Kidney epithelial cell (primary cell): ENCODE results near the gene CNN1. TPM values are rescaled to one million over a fixed set of nuclear protein-coding genes. Genes with fewer than 3 reads are reported as not detected.

Experiments used
- DNase-seq: peaks from one replicate; pipeline ENCODE4 v3.0.0-alpha.2; 2010; ENCODE audit warnings: low read depth
- H3K27me3 ChIP-seq: 2 replicates; pipeline ENCODE4 v1.6.0; 2011; ENCODE audit warnings: low read length; ENCODE audit not compliant: control insufficient read depth, insufficient read depth
- H3K36me3 ChIP-seq: 2 replicates; pipeline ENCODE4 v1.5.1; 2011; ENCODE audit warnings: low read length; ENCODE audit not compliant: control insufficient read depth, insufficient read depth
- H3K4me3 ChIP-seq: 2 replicates; pipeline ENCODE4 v1.5.1; 2011; ENCODE audit warnings: low read depth, mild to moderate bottlenecking, control low read depth, low read length
- CTCF ChIP-seq: IDR thresholded peaks from 2 replicates; pipeline ENCODE4 v1.5.1; 2011; ENCODE audit warnings: mild to moderate bottlenecking, moderate library complexity, low read length, control low read depth, inconsistent platforms; ENCODE audit not compliant: insufficient read depth, poor library complexity, severe bottlenecking
- total RNA-seq: library from RNA; depleted of rRNA; stranded (reverse); fragments of >200 nt; gene quantifications from 2 replicates; pipeline ENCODE4 v1.2.3, GENCODE V29; 2015

CNN1 gene
- total RNA-seq, 1 donor from 2014 or later: 14.5 TPM

- TF ChIP-seq CTCF: peak; percentile 79
- peaks cover 1% of the 10 kb centered on the region for H3K36me3 ChIP-seq
- no peak overlapping the region for H3K4me3 ChIP-seq
- no peak for DNase-seq
- H3K27me3 ChIP-seq: no peaks in the 10 kb centered on the region
Measured at GRCh38 chr19:11496391-11497163, 42.1 kb upstream of the CNN1 start.

- no peak for TF ChIP-seq CTCF
- no peaks in the 10 kb centered on the region for H3K27me3 ChIP-seq
- no peak overlapping the region for H3K4me3 ChIP-seq
- DNase-seq: no peak
- peaks cover 1% of the 10 kb centered on the region for H3K36me3 ChIP-seq
Measured at GRCh38 chr19:11499220-11499726, 39.4 kb upstream of the CNN1 start.

- no peak for TF ChIP-seq CTCF
- no peak for DNase-seq
- peaks cover 1% of the 10 kb centered on the region for H3K36me3 ChIP-seq
- no peak overlapping the region for H3K4me3 ChIP-seq
- H3K27me3 ChIP-seq: no peaks in the 10 kb centered on the region
Measured at GRCh38 chr19:11499890-11500420, 38.7 kb upstream of the CNN1 start.

- DNase-seq: no peak
- Histone ChIP-seq H3K4me3 (peak overlapping the region; percentile 82), H3K36me3 (no peaks in the 10 kb centered on the region), H3K27me3 (no peaks in the 10 kb centered on the region)
- no peak for TF ChIP-seq CTCF
Measured at GRCh38 chr19:11504502-11505031, 34.1 kb upstream of the CNN1 start.

GRCh38 chr19:11505032-11505503, 33.6 kb upstream of the CNN1 start:
- TF ChIP-seq CTCF: no peak
- Histone ChIP-seq H3K4me3 (peak overlapping the region; percentile 82), H3K27me3 (no peaks in the 10 kb centered on the region), H3K36me3 (no peaks in the 10 kb centered on the region)
- DNase-seq: peak; percentile 70
